Measurements from ENCODE around the gene BMPR1A. TPM values are rescaled to one million over a fixed set of nuclear protein-coding genes. Genes with fewer than 3 reads are reported as not detected.

The BMPR1A gene
- total and polyA plus RNA-seq, 2 of the 13 experiments (the other 11 are each of a cell fraction or from before 2014, with no cell fraction given): 17.8 to 44.2 TPM

DNA sequence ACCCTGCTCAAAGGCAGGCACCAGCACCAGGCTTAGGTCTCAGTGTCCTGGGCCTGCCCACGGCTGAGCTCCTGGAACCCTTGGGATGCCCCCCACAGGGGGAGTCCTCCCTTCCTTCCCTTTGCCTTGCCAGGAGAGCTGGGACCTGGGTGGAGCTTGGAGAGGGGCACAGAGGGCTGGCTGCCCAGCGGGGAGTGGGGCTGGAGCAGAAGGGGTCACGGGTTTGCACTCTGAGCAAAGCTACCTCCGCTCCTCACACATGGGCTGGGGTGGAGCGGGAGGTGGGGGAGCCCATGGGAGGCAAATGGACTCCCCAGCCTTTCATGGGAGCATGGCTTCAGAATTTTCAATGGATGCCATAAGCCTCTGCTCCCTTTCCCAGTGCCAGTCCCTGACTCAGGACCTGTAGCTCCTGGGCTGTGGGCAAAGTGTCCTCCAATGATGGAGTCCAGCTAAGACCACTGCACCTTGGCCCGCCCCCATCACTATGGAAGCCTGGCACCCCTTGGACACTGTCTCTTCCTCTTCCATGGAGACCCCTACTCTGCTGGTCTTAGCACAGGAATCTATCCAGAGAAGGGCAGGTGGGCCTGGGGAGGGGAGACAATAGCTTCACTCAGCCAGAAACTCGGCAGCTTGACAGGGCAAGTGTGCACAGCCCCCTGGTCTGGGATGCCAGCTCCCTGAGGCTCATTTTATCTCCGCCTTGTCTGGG, 48.2 kb upstream of the BMPR1A start:
- POLR2A ChIA-PET: no interaction called here
- no peak for TF ChIP-seq ZNF329 (CRISPR knock-in tag; IDR thresholded peaks at IDR 0.05; ENCODE audit: low read depth)
- no peak for TF ChIP-seq RFX3 (CRISPR knock-in tag; IDR thresholded peaks at IDR 0.05)
- TF ChIP-seq AKAP8 (CRISPR knock-in tag; IDR thresholded peaks at IDR 0.05): no peak
- TF ChIP-seq ZNF572 (CRISPR knock-in tag; IDR thresholded peaks at IDR 0.05): no peak
- no peak for TF ChIP-seq TIGD3 (CRISPR knock-in tag; IDR thresholded peaks at IDR 0.05; ENCODE audit: borderline replicate concordance)
- no peak for TF ChIP-seq FOSL1 (CRISPR knock-in tag; IDR thresholded peaks at IDR 0.05; ENCODE audit: borderline replicate concordance)
- intact Hi-C loops (cut with micrococcal nuclease; ENCODE audit: unreplicated experiment): no loop called here

More for the DNA sequence above, 48.2 kb upstream of the BMPR1A start:
- CTCF ChIA-PET (ENCODE audit: low intra/inter-chr PET ratio, low total read pairs): no interaction called here
- Histone ChIP-seq H3K79me2 (ENCODE audit: insufficient read depth, low read length) (no peaks in the 10 kb centered on the region), H3K27ac (ENCODE audit: extremely low read length, insufficient read depth, low read length) (no peak overlapping the region), H3K9me3 (ENCODE audit: low read length) (no peaks in the 10 kb centered on the region), H3K4me2 (ENCODE audit: low read depth, low read length) (no peak overlapping the region), H3K4me1 (ENCODE audit: insufficient read depth, low read length) (peaks cover 14% of the 10 kb centered on the region; the same call in 1 of the 2 replicates), H3K9ac (ENCODE audit: insufficient read depth, low read depth, low read length) (no peak overlapping the region), H3K4me3 (replicated peaks in 1 of 3; ENCODE audit: insufficient read depth in 1 of 3, low read depth in 2 of 3, low read length in 3 of 3) (no peak overlapping the region), H3K36me3 (replicated peaks in 1 of 2; ENCODE audit: control insufficient read depth in 1 of 2, insufficient read depth in 2 of 2, low read length in 2 of 2) (no peaks in the 10 kb centered on the region), H3K27me3 (ENCODE audit: control insufficient read depth in 1 of 2, insufficient read depth in 2 of 2, low read length in 2 of 2) (peaks cover 0 to 3% of the 10 kb centered on the region in 2 experiments; a peak in 2 of 5 replicates), H2AFZ (ENCODE audit: low read length) (no peak overlapping the region), H4K20me1 (ENCODE audit: insufficient read depth, low read length) (no peaks in the 10 kb centered on the region)
- no TSS peak for BruUV-seq (replicated peaks)
- FAIRE-seq (no peak), ATAC-seq (no peak), DNase-seq (ENCODE audit: low spot score) (no peak)
- 33% methylated on average over 2 of the region's 8 CpGs for WGBS (ENCODE audit: low lambda C conversion rate)
- in situ Hi-C loops (cut with HindIII; ENCODE audit: extremely low pct_ligation_motif_present, low pct_unique_long_range_greater_than_20kb): no loop called here

All from HepG2 (cell line).